Hematopoietic multipotent progenitor cell treated with erythropoietin and hydrocortisone succinate and interleukin-3 and kit ligand, for 15 days (in vitro differentiated cells): ENCODE data around the gene AGAP1.

ENCODE experiments used
- DNase-seq: peaks from one replicate; pipeline ENCODE4 v3.0.0-alpha.2; 2015; ENCODE audit warnings: low spot score

The AGAP1 gene

DNA sequence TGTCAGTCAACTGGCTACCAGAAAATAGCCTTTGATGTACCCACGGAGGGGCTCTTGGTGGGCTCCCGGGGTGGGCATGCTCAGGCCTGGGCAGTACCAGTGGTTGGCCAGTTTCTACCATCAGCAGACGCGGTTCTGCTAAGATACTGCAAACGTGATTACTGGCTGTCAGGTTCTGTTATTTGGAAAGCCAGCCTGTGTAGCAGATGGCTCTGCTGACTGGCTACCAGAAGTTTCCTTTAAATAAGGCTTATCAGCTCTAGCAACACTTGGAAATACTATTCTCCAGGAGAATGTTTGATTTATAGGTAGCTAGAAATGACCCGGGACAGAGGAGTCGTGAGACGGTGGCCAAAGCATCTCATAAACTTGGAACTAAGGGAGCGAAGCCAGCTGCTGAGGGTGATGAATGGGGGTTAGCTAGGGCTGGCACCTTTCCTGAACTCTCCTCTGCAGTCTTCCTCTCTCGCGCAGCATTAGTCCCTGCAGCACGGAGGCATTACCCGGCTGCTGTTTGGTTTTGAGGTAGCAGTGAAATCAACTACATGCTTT, 171.9 kb downstream of the AGAP1 start:
- no peak for DNase-seq

DNA sequence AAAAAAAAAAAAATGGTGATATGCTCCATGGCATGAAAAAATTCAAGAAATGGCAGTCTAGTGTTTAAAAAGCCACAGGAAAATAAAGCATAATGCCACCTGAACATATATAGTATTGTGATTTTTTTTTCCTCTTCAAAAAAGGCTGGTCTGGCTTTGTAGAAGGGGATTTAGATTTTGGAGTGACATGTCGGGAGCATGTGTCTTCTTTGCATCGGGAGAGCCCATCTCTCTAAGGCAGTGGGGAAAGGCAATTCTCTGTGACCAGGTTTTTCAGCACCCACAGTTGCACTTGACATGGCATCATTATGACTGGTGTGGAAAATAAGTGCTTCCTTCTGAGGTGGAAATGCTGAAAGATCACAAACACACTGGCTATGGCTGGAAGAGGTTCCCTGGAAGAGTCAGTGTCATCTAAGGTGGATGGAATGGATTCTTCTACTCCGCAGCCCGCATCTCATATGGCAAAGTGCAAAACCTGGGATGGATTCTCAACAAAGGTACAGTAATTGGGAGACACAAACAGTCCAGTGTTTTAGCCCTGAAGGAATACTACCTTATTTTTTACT, 172.5 kb downstream of the AGAP1 start:
- DNase-seq: peak; percentile 53

DNA sequence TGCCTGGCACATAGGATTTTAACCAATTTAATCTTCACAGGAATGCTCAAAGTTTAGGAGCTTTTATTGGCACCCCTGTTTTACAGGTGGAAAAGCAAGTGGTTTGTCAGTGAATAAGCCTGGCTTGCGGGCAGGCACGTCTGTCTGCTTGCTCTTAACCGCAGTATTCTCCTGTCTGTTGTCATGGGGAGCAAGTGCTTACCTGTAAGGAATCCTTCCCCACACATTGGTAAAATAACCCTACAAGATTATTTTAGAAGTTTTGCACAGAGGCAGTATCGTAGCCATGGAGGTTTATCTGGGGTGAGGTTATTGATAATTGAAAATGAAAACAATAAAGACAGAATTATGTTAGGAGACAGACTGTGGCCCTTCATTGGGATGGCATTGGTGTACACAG, 174.9 kb downstream of the AGAP1 start:
- no peak for DNase-seq

DNA sequence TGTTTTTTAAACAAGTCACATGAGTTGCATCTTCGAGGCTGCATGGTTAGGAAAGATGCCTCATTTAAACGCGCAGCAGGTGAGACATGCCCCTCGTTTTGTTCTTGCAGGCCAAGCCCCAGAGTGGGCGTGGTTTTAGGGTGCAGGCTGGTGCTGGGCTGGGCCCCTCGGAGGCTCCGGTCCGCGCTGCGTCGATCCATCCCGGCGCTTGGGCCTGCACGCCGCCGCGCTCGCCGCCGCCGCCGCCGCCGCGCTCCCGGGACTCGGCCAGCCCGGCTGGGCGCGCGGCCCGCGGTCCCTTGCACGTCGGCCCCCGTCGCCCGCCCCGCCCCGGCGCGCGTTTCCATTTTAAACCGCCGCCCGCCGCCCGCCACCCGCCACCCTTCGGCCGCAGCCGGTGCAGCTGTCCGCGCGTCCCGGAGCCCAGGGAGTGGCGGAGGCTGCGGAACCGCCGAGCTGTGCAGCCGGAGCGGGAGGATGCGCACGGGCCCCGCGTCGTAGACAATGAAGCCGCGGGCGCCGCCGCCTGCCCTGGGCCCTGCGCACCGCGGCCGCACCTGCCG, 175.5 kb downstream of the AGAP1 start:
- DNase-seq: peak; percentile 52

DNA sequence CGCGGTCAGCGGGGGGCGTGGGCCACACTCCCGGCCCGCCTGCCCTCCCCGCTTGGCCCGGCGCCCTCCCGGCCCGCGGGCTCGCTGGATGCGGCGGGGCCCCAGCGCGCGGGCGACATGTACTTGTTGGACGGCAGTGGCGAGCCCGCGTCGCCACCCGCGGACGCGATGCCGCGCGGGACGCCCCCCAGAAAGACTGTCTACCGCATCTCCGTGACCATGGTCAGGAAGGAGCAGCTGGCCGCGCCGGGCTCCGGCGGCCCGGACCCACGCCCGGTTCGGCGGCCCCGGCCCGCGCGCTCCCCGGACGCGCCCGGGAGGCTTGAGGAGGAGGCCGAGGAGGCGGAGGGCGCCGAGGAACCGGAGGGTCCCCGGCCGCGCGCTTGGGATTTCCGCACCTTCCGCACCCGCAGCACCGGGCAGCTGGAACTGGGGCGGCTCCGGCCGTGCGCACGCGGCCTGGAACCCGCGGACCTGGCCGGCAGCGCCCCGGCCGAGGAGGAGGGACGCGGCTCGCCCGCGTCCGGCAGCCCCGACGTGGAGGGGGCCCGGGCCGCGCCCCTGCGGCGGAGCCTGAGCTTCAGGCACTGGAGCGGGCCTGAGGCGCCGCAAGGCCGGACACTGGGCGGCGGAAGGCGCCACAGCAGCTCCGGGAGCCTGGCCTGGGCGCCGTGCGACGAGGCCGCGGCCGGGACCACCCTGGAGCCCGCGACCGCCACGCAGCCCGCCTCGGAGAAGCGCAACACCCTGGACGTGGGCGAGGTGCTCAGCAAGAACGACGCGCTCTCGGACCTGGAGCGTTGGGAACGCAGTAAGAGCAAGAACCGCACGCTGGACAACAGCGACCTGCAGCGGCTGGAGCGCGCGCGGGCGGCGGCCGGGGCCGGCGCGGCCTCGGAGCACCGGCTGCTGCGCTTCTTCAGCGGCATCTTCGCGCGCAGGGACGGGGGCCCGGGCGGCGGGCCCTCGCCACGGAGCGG, 176.4 kb downstream of the AGAP1 start:
- DNase-seq: peak; percentile 40

DNA sequence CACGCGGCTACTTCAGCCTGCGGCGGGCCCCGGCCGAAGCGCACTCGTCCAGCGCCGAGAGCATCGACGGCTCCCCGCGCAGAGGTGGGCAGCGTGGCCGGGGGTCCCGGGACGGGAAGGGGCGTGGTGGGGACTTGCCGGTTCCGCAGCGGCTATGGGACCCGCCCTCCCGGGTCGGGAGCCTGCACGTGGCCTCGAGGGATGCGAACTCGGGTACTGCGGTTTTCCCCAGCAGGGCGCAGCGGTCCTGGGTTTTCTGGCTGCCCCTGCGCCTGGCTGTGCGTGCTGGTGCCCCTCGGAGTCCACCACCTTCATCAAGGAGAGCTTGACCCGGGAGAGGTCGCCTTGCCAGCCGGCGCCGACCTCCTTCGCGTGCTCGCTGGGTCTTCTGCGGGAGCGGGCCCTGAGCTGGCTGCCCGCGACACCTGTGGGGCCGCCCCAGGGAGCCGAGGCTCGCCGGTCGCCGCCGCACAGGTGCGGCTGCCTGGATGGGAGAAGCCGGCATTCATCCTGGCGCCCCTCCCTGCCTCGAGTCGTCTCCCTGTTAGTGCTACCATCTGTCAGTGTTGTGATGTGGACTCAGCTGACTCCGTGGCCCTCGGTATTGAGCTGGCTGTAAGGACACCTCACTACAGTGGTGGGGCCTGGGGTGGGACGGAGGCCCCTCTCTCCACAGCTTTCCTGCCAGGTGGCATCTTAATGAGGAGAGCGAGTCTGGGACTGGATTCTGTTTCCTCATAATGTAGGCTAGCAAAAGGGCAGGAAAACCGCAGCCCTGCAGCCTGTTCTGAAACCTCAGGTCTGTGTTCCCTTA, 177.3 kb downstream of the AGAP1 start:
- no peak for DNase-seq

DNA sequence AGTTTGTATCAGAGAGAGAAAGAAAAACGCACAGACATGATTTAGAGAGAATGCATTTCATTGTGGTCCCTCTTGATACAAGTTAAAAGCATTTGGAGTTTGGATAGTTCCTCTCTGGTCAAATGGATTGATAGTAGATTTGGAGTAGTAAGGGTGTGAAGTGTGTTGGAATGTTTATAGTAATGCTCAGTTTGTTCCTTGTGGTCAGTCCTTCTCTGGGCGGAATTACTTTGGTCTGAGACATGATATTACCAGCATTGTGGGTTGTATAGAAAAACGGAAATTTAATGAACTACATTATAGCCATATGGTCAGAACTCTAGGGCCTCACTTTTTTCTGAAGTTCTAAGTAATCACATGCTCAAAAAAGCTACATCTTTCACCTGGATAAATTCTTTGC, 178.9 kb downstream of the AGAP1 start:
- no peak for DNase-seq

DNA sequence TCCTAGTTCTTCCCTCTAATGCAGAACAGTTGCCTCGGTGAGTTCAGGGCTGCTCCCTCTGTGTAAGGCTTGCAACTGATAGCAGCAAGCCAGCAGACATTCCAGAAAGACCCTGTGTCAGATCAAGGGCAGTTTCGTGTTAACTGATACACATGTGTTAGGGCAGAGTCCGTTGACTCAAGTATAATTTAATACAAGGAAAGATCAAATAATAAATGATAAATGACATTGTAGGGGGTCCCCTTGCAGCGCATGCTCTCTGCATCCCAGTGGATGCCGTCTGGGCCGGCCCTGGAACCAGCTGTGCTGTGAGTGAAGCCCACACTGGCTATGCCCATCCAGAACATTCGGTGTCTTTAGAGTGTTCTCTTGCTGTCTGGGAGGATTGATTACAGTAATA, 180.3 kb downstream of the AGAP1 start:
- no peak for DNase-seq

DNA sequence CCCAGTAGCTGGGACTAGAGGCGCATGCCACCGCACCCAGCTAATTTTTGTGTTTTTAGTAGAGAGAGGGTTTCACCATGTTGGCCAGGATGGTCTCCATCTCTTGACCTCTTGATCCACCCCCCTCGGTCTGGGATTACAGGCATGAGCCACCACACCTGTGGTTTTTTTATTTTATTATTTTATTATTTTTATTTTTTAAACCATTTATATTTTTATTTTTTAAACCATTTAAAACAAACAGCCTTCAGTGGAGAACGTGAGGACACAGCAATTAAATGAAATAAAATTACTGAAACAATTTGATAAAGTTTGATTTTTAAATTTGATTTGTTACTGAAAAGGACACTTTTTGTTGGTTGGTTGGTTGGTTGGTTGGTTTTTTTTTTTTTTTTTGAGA, 181.0 kb downstream of the AGAP1 start:
- DNase-seq: no peak

DNA sequence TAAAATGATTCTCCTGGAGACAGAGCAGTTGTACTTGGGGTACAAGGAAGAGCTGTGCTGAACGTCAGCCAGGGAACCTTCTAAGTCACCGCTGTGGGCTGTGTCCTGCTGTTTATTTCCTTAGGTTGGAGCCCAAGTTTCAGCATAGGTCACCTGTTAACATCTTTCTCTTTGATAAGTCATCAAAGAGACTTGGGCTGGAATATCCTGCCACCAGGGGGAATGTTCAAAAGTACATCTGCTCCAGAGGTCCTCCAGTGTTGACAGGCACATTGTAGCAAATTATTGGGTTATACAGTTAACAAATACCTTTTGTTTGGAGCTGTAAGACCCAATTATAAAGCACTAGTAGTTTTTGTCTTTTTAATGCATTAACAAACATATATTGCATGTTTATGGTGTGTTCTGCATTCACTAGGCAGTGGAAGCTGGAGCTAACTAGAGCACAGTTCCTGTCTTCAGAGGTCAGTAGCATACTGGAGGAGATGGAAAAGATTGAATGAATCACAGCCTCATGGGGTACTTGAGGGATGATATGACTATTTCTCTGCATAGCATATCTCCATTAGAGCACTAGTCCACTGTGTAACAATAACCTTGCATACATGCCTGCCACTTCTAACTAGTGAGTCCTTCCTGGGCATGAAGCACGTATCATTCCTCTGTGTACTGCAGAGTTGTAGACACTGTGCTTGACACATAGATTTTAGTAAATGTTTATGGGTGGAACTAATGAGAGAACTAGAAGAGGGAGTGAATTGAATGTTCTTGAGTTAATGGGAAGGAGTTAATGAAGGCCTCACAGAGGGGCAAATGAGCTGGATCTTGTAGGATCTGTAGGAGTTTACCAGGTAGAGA, 182.1 kb downstream of the AGAP1 start:
- no peak for DNase-seq

DNA sequence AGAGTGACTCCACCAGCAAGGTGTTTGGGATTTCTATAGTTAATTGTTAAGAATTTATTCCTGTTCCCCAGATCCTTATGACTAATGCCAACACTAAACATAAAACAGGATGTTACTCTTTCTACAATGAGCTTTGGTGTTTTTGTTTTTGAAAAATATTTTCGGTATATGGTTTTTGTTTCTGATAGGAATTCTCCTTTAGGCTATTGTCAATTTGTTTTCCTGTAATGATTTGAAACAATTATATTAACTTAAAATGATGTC, 182.6 kb downstream of the AGAP1 start:
- DNase-seq: no peak

DNA sequence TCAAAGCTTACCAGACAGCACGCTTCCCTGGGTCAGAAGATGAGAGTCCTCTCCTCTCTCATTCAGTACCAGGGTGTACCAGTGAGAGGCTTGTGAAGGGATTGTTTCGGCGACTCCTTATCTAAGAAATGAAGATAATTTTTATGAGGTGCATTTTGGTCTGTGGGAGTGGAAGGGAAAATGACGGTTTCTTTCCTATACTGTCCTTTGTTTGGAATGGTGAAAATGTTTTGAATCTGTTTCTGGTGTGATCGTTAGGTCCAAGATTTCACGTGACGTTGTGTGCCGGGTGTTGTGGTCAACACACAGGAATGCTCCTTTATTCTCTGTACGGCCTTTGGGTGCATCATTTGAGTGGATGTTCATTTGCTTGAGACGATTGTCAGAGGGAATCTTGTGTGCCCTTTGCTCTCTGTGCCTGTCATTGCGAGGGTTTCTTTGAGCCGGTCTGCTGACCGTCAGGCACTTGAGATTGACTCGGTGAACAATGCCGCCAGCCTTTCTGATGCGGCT, 183.5 kb downstream of the AGAP1 start:
- no peak for DNase-seq

DNA sequence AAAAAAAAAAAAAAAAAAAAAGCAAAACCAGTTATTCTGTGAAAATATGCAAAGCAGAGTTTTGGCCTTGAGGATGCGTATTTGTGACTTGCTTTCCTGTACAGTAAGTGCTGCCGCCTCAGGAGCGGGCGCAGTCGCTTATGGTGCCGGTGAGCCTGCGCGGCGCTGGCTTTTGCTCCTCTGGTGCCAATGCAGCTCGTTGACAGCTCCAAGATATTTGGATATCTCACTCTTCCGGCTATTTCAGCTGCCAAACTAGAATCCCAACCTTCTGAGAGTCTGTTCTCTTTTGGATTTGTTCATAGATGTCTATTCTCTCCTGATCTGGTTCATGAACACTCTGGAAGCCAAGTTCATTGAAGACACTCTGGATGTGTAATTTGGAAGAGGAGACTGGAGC, 184.1 kb downstream of the AGAP1 start:
- no peak for DNase-seq

DNA sequence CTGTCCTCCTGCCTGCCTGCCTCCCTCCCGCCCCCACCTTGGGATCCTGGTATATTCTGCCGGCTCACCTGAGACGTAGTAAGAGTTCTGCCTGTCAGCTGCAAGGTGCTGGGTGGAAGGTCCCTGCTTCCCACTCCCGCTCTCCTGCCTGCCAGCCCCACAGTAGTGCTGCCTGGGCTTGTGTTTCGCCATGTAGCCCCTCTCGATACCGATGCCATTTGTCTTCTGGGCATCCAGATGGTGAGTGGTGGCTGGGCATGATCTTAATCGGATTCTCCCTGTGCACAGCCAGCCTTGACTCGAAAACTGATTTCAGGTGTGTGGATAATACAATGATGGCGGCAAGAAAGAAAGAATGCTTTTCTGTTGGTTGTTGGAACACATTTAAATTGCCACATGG, 184.9 kb downstream of the AGAP1 start:
- DNase-seq: no peak

DNA sequence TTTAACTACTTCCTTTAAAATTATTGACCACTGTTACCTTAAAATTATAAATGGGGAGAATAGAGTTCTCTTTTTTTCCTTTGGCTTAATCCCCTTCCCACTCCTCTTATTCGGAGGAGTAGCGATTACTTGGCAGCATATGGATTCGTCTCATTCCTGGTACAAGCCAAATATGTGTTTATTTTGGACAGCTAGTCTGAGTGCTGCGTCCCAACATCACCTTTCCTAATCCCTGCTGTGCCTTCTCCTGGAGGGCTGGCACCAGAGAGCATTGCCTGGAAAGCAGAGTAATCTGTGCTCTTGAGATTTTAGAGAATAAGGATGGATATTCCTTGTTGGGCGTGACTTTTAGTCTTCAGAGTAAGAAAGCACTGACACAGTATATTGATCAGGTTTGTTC, 185.6 kb downstream of the AGAP1 start:
- DNase-seq: no peak

DNA sequence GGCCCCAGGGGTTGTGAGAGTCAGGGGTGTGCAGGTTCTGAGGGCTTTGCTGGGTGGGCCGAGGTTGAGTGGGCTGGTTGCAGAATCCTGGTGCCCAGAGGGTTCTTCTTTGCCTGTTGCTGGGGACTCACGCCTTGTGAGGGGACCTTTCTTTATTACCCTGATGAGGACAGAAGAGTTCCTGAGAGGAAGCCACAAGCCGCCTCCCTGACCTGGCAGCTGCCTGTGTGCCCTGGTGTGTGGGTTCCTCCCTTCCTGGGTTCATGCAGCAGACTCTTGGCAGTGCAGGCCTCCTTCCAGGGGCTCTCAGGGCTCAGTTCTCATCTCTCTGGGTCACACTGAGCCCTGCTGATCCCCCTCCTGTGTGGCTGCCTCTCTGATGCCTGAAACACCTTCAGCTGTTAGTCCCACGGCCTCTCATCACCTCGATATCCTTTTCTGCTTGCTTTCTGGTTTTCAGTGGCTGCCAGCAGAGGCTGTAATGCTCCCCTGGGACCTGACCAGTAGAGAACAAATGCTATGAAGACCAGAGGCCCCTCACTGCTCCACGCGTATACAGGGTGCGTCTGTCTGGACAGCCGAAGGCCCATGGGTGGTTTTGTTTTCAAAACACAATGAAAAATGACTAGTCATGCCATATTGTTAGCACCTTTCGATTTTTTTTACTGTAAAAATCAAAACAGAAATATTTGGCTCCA, 191.3 kb downstream of the AGAP1 start:
- DNase-seq: no peak

DNA sequence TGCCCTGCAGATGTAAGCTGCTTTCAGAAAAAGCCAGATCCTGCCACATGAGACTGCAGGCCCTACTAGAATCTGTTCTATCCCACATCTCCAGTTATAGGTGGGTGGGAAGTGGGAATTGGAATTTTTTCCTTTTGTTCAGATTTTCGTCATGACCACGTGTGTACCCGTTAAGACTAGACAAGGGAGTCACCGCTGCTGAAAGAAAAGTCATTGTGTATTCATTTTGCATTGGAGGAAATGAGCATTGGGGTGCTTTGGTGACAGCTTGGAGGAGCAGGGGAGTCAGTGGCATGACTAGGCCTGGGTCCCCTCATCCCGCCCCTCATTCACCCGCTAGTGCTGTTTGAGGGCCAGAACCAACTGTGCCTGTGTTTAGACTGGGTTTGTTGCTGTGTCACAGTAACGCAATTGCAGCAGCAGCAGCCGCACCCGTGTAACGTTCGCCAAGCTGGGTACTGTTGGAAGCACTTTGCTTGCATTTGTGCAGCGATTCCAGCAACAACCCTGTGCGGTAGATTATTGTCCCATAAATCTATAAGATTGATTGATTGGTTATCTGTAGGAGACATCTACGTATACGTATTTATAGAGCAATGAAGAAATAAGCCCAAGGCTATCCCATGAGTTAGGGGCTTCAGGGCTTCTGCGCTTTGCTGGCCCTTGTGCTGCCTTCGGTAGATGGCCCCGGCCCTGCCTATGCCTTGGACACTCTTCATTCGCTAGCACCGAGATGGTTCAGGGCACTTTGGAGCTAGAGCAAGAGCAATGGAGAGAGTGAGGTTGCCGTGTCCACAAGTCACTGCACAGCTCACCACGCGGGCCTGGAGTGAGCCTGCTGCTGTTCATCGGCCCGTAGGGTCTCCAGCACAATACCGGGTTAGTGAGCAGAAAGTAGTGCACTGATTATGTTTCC, 194.9 kb downstream of the AGAP1 start:
- no peak for DNase-seq

DNA sequence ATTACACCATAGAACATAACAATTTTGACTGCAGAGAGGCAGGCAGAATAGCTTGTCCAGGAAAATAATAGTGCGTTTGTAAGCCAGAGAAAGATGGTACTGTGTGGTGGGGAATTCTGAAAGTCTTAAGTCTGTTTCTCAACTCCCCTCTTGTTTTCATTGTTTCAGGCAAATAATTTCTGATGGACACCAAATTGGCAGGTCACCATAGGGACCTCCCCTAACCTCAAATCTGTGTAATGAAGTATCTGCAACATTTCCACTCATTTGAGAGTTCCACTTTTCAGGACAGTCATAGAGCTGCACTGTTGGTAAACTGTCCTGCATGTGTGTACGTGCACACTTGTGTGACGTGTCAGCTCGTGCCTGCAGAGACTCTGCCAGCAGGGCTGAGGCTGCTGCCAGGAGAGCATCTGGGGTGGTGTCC, 195.6 kb downstream of the AGAP1 start:
- DNase-seq: no peak

DNA sequence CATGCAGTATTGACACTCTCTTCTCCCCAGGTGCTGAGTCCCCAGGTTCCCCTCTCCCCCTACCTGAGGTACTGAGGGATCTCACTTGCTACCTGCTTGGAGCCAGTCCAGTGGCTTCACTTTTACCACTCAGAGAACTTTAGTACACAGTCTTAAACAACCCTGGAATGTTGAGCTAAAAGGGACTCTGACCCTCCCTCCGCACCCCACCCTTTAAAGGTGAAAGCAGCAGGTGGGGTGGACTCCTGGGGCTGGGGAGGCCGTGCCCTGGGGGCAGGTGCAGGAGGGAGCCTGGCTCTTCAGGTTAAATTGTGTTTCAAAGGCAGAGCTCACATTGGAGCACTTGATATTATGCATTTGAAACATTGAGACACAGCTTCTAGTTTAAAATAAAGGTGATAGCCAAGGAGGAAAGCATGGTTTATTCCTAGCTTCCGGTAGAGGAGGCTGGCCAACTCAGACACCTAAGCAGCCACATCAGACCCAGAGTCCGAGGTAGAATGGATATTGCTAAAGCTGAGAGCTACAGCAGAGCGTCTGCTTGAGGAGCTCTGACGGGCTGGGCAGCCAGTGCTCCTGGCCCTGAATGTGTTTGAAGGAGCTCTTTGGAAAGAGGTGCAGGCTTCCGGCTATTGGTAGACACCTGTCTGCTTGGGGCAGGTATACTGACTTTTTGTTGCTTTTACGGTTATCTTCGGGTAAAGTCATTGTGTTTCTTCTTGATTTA, 196.4 kb downstream of the AGAP1 start:
- no peak for DNase-seq
